Stomach (tissue), 4 donors: ENCODE data around the gene CASP12.

Experiments
- EP300 ChIP-seq: sonication (generic); formaldehyde crosslinking; IDR thresholded peaks from one replicate; pipeline ENCODE4 v1.6.1; 2017; ENCODE audit warnings: antibody characterized with exemption
- POLR2A ChIP-seq, 4 donors: fragments of 450-650 bp; IDR thresholded peaks; one replicate each; pipeline ENCODE4 v1.6.1; 2016; ENCODE audit warnings: antibody characterized with exemption in 4 of 4, control low read depth in 2 of 4, mild to moderate bottlenecking in 1 of 4, moderate library complexity in 1 of 4
- POLR2AphosphoS5 ChIP-seq, 3 donors: sonication (generic); formaldehyde crosslinking; IDR thresholded peaks; one replicate each; pipeline ENCODE4 v1.6.1; 2016; ENCODE audit warnings: antibody characterized with exemption in 3 of 3
- TF ChIP-seq, protein P1 (sequence below), 7 experiments: fragments of 450-650 bp in 4 of 7; fragments of 200-600 bp in 3 of 7; sonication (generic) in 3 of 7; IDR thresholded peaks; one replicate each; pipeline ENCODE4 v1.5.1; 2016 to 2019; ENCODE audit warnings: antibody characterized with exemption in 7 of 7, control low read depth in 2 of 7, mild to moderate bottlenecking in 1 of 7

- TF ChIP-seq, protein P1, sequence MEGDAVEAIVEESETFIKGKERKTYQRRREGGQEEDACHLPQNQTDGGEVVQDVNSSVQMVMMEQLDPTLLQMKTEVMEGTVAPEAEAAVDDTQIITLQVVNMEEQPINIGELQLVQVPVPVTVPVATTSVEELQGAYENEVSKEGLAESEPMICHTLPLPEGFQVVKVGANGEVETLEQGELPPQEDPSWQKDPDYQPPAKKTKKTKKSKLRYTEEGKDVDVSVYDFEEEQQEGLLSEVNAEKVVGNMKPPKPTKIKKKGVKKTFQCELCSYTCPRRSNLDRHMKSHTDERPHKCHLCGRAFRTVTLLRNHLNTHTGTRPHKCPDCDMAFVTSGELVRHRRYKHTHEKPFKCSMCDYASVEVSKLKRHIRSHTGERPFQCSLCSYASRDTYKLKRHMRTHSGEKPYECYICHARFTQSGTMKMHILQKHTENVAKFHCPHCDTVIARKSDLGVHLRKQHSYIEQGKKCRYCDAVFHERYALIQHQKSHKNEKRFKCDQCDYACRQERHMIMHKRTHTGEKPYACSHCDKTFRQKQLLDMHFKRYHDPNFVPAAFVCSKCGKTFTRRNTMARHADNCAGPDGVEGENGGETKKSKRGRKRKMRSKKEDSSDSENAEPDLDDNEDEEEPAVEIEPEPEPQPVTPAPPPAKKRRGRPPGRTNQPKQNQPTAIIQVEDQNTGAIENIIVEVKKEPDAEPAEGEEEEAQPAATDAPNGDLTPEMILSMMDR (IDR thresholded peaks at IDR 0.05): no peak
- no peak for TF ChIP-seq POLR2A (IDR thresholded peaks at IDR 0.05)
- no peak for TF ChIP-seq EP300
- TF ChIP-seq POLR2AphosphoS5 (IDR thresholded peaks at IDR 0.05): no peak
These were observed 55.0 kb downstream of the CASP12 start for GRCh38 chr11:104843150-104843836.
